Measurements from ENCODE around the gene DACH2.

The DACH2 gene

GRCh38 chrX:86329174-86329573 is 180.9 kb downstream of the DACH2 start:
- DNase-seq: no peak

DNA sequence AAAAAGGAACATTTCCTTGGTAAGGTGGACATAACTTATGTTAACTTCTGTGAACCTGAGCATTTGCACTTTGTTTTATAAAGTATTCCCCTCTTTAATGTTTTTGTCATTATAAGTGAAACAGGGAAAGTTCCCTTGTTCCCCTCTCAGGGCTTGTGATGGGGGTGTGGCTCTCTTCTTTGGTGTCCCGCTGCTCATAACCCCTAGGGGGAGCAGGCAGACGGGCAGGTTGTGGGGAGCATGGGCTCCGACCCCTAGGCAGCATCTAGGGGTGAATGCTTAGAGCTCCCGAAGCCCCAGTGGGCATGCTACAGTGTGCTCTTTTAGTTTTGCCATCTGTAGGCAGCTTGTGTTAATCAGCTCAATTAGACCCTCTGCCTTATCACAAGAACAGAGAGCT is 200.4 kb downstream of the DACH2 start:
- no peak for DNase-seq

- DNase-seq: no peak
Observed at GRCh38 chrX:86349115-86349514, 200.9 kb downstream of the DACH2 start.

GRCh38 chrX:86369847-86370630 is 221.8 kb downstream of the DACH2 start:
- DNase-seq: no peak

DNA sequence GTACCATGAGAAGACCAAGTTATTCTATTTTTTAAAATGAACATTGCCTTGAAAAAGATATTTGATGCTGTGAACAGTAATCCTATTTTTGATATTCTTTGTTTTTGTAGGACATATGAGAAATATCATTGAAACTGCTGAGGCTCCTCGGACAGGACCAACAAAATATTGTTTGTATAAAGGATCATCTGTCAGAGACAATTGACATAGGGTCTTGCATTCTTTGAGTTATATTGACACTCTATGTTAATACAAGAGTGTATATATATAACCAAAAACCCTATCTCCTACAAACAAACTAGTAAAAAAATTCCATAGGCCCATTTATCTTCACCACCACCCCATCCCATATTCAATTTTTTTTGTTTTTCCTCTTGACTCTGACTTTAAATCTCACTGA is 222.7 kb downstream of the DACH2 start:
- no peak for DNase-seq

DNA sequence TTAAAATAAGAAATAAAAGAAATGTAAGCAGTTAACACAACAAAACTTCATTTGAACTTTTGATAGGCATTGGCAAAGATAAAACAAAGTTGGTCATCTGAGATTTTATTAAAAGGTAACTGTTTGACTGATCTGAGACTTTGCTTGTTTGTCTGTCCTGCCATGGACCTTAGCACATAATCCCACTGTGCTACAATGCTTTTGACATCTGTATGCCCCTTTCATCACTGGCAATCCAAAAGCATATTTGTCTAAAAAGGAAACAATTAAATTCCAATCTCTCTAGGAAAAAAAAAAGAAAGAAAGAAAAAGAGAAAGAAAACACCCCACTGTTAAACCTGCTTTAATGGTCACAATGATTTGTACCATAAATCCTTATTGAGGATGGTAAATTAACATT is 231.0 kb downstream of the DACH2 start:
- DNase-seq: no peak

DNA sequence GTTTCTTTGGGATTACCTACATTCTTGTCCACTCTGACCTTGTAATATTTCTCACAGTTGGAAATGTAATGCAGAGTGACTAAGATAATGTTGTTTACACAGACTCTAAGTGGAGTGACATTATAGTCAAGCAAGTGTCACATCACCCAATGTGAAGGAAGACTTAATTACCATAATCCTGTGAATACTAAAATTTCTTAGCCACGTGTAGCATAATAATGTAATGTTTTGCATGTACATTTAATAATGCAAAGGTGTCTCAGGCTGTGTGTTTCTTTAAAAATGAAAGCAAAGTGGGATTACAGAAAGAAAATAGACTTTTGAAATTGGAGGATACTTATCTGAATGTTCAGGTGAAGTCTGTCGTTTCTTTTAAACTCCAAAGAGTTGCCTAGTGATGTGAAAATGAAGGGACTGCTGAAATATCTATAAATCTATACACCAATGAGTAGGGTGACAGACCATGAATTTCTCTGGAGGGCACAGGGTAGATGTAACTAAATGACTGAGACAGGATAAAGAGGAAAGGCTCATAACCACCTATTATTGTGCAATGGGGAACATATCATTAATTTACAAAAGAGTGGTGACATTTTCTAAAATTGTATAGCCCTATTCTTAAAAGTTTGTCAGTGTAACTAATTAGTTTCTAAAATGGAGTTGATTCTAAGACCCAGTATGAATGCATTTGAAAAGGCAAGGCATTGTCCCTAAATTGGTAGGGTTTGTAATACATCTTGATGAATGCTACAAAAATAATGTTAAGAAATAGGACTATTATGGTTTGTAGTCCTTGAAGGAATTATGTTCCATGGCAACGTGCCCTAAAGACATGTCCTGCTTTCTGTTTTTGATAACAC is 235.7 kb downstream of the DACH2 start:
- no peak for DNase-seq

GRCh38 chrX:86407371-86407770 is 259.1 kb downstream of the DACH2 start:
- DNase-seq: no peak

- DNase-seq: no peak
Observed at GRCh38 chrX:86421771-86422170, 273.5 kb downstream of the DACH2 start.

DNA sequence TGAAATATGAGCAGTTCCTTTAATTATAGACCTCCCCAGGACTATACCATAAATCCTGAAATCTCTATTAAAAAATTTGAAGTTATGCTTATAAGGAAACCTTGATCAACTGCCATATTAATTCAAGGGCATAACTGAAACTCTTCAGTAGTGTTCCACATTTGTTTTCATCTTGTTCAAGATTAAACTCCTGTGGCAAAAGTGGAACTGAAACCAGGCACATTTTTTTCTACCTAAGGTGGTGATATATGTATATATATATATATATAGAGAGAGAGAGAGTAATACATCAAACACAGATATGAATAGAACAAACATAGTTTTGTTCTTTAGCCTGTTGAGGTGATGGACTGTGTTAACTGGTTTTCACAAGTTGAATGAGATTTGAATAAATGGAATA is 287.9 kb downstream of the DACH2 start:
- DNase-seq: no peak

GRCh38 chrX:86455495-86455894 is 307.2 kb downstream of the DACH2 start:
- no peak for DNase-seq

GRCh38 chrX:86460760-86461159 is 312.5 kb downstream of the DACH2 start:
- DNase-seq: no peak

DNA sequence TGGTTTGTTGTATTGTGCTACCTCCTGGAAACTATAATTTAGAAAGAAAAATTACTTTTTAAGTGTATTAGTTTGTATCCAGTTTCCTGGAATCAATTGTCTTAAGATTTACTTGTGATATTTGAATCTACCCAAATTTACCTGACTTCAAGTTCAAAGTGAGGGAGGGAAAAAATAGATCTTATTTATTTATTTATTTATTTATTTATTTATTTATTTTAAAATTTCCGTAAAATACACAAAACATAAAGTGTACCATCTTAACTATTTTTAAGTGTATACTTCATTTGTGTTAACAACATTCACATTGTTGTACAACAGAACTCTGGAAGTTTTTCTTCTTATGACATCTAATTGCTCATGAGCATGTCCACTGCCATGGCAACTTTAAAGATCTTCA is 356.0 kb downstream of the DACH2 start:
- no peak for DNase-seq

GRCh38 chrX:86507331-86507730 is 359.1 kb downstream of the DACH2 start:
- no peak for DNase-seq

DNA sequence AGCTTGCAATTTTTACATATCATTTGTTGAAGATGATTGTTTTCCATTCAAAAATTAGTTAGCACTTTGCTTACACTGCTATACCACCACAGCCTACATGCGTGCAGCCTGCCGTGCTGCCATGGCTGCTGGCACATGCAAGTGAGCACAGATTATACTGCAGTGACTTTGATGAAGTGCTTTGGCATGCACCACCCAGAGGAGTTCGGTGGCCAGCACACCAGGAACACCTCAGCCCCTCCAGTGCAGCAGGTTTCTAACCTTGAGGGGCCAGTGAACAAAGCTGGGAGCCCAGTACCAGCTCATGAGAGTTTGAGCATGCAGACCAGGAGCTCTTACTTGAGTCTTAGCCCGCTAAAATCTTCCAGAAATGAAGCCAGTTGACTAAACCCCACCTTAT is 431.5 kb downstream of the DACH2 start:
- no peak for DNase-seq

GRCh38 chrX:86604607-86605006 is 456.4 kb downstream of the DACH2 start:
- no peak for DNase-seq

DNA sequence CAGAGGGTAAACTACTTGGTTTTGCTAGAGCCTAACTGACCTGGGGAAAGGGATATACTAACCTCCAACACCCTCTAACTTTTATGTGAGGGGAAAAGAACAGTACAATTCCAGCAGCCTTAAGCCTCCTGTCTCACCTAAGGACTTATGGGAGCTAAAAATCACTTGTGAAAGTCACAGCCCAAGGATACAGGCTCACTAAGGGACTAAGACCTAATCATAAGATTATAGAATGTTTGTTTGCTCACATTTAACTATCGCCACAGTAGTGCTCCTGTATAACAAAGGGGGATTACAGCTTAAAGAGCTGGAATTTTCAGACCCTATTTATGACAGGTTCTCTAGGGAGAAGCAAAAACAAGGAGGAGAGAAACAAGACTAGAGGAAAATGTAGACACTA is 548.7 kb downstream of the DACH2 start:
- DNase-seq: no peak

DNA sequence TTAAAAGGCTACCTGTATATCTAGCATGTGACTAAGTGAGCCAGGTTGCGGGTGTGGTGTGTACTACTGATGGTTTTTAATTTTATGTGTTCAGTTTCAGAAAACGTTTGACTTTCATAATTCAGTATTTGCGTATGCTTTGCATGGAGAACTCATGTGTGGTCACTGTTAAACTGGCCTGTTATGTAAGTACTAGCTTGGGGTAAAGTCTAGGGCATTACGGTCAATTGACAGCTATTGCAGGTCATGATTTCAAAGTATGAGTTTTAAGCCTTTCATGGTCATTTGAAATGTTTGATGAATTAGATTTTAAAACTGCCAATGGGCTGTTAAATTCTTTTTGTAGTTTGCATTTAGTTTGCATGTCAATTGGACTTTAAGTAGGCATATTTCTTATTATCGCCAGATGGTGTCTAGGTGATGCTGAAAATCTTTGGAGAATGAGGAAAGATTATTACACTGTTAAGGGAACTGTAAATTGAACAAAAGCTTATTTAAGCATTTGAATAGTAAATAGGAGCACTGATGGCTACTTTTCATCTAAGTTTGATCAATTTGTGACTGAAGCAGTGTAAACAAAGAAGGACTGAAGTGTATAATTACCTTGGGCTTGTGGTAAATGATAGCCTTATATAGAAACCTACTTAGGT is 563.4 kb downstream of the DACH2 start:
- DNase-seq: no peak

DNA sequence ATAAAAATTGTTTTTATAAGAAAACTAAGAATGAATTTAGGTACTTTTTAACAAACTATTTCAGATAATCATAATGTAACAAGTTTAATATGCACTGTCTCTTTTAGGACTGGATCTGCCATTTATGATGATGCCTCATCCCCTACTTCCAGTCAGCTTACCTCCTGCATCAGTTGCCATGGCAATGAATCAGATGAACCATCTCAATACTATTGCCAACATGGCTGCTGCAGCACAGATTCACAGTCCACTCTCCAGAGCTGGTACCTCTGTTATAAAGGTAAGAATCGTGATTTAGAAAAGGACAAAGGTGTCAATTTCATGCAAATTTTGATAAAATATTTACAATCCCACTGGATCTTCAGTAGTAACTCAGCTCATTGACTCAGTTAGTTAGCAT is 566.2 kb downstream of the DACH2 start:
- DNase-seq: no peak

GRCh38 chrX:86724277-86724676 is 576.0 kb downstream of the DACH2 start:
- no peak for DNase-seq

GRCh38 chrX:86747091-86747490 is 598.8 kb downstream of the DACH2 start:
- no peak for DNase-seq

DNA sequence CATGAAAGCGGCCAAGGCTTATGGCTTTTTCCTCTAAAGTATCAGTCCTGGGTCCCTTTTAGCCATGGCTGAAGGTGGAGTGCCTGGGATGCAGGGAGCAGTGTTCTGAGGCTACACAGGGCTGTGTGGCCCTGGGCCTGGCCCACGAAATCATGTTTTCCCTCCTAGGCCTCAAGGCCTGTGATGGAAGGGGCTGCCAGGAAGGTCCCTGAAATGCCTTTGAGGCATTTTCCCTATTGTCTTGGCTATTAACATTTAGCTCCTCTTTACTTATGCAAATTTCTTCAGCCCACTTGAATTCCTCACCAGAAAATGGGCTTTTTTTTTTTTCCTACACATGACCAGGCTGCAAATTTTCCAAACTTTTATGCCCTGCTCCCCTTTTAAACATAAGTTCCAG is 657.0 kb downstream of the DACH2 start:
- DNase-seq: no peak

DNA sequence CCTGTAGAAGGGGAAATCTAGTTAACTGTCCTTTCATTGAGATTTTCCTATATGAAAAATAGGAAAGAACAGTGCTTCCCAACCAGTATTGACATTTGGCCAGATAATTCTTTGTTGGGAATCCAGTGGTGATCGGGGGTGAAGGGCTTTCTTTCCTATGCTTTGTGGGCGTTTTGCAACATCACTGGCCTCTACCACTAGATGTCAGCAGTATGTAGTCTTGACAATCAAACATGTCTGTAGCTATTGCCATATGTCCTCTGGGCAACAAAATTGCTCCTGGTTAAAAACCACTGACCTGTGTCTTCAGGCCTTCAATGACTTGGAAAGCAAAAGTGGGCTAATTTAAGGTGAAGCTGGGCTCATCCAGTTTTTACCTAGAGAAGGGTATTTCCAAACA is 658.5 kb downstream of the DACH2 start:
- no peak for DNase-seq

GRCh38 chrX:86809651-86810050 is 661.4 kb downstream of the DACH2 start:
- DNase-seq: no peak
